Gastroesophageal sphincter (tissue), 4 donors: ENCODE measurements around the gene PSMD14. TPM values are rescaled to one million over a fixed set of nuclear protein-coding genes. Genes with fewer than 3 reads are reported as not detected.

ENCODE experiments used
- ATAC-seq: fragments of 150-250 bp; one replicate; pipeline ENCODE4 v1.9.1; 2016; ENCODE audit warnings: mild to moderate bottlenecking, moderate library complexity
- H3K27ac ChIP-seq, 4 donors: fragments of 200-600 bp; sonication (generic) in 3 of 4; 1 replicate in 3 of 4; 2 replicates in 1 of 4; pipeline ENCODE4 v1.5.1; 2016 to 2019
- H3K27me3 ChIP-seq: fragments of 200-600 bp; sonication (generic); one replicate; pipeline ENCODE4 v1.5.1; 2019
- H3K36me3 ChIP-seq, 2 donors: fragments of 200-600 bp; sonication (generic); one replicate each; pipeline ENCODE4 v1.5.1; 2019; ENCODE audit warnings: control low read depth in 1 of 2
- H3K4me1 ChIP-seq, 3 donors: fragments of 200-600 bp; sonication (generic); 1 replicate in 2 of 3; 2 replicates in 1 of 3; pipeline ENCODE4 v1.5.1; 2016 to 2019; ENCODE audit warnings: control low read depth in 2 of 3
- H3K4me3 ChIP-seq, 2 donors: fragments of 200-600 bp; sonication (generic); one replicate each; pipeline ENCODE4 v1.5.1; 2019; ENCODE audit warnings: mild to moderate bottlenecking in 1 of 2, moderate library complexity in 1 of 2
- H3K9me3 ChIP-seq, 3 donors: fragments of 200-600 bp; sonication (generic); one replicate each; pipeline ENCODE4 v1.5.1; 2017 to 2019; ENCODE audit warnings: control low read depth in 2 of 3
- EP300 ChIP-seq: sonication (generic); formaldehyde crosslinking; IDR thresholded peaks from one replicate; pipeline ENCODE4 v1.6.1; 2017; ENCODE audit warnings: antibody characterized with exemption, mild to moderate bottlenecking
- POLR2A ChIP-seq, 2 donors: fragments of 450-650 bp; IDR thresholded peaks; one replicate each; pipeline ENCODE4 v1.6.1; 2017; ENCODE audit warnings: antibody characterized with exemption in 2 of 2, mild to moderate bottlenecking in 2 of 2, moderate library complexity in 1 of 2
- POLR2AphosphoS5 ChIP-seq: sonication (generic); formaldehyde crosslinking; IDR thresholded peaks from one replicate; pipeline ENCODE4 v1.6.1; 2017; ENCODE audit warnings: antibody characterized with exemption
- WGBS, 2 donors: methylation state at CpG; one replicate each; pipeline ENCODE4 v1.1.5; 2018; ENCODE audit warnings: low coverage in 1 of 2; 5-methylcytosine and 5-hydroxymethylcytosine counted together
- total RNA-seq, 4 donors: library from RNA; depleted of rRNA; stranded (reverse); fragments of >200 nt; gene quantifications; one replicate each; pipeline ENCODE4 v1.1.0, GENCODE V29; 2016
- TF ChIP-seq, protein P1 (sequence below), 4 experiments: fragments of 200-600 bp in 2 of 4; fragments of 450-650 bp in 2 of 4; sonication (generic) in 1 of 4; IDR thresholded peaks; one replicate each; pipeline ENCODE4 v1.5.1; 2017 to 2019; ENCODE audit warnings: antibody characterized with exemption in 4 of 4, mild to moderate bottlenecking in 2 of 4, moderate library complexity in 2 of 4

PSMD14 gene
- total RNA-seq, 4 donors from 2014 or later, result 32.3 to 46.1 (median 35.6) TPM

DNA sequence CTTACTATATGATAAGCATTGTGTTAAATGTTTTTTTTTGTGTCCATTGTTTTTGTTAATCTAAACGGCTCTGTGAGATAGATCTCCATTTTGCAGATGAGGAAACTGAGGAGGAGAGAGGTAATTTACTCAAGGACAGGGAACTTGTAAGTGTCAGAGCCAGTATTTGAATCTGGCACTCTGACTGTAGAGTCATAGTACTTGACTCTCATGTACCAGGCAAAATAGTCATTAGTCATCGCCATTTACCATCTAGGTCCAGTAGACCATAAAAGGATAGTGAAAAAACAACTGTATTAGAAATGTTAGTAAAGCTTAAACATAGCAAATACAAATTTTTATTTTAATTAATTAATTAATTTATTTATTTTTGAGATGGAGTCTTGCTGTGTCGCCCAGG lies 4.8 kb downstream of the PSMD14 start:
- ATAC-seq, result no peak
- H3K27ac ChIP-seq, result no peak overlapping the region
- H3K27me3 ChIP-seq, result no peaks in the 10 kb centered on the region
- H3K4me3 ChIP-seq, result no peak overlapping the region
- no peaks in the 10 kb centered on the region for H3K36me3 ChIP-seq
- no peaks in the 10 kb centered on the region for H3K9me3 ChIP-seq
- 94% methylated on average over 2 to 3 of the region's 3 CpGs for WGBS, 2 donors
- peaks cover 0 to 17% (median 6%) of the 10 kb centered on the region in 3 donors for H3K4me1 ChIP-seq
- TF ChIP-seq POLR2A (IDR thresholded peaks at IDR 0.05), result no peak
- TF ChIP-seq, protein P1, sequence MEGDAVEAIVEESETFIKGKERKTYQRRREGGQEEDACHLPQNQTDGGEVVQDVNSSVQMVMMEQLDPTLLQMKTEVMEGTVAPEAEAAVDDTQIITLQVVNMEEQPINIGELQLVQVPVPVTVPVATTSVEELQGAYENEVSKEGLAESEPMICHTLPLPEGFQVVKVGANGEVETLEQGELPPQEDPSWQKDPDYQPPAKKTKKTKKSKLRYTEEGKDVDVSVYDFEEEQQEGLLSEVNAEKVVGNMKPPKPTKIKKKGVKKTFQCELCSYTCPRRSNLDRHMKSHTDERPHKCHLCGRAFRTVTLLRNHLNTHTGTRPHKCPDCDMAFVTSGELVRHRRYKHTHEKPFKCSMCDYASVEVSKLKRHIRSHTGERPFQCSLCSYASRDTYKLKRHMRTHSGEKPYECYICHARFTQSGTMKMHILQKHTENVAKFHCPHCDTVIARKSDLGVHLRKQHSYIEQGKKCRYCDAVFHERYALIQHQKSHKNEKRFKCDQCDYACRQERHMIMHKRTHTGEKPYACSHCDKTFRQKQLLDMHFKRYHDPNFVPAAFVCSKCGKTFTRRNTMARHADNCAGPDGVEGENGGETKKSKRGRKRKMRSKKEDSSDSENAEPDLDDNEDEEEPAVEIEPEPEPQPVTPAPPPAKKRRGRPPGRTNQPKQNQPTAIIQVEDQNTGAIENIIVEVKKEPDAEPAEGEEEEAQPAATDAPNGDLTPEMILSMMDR (IDR thresholded peaks at IDR 0.05), result no peak
- TF ChIP-seq EP300, result no peak
- no peak for TF ChIP-seq POLR2AphosphoS5

DNA sequence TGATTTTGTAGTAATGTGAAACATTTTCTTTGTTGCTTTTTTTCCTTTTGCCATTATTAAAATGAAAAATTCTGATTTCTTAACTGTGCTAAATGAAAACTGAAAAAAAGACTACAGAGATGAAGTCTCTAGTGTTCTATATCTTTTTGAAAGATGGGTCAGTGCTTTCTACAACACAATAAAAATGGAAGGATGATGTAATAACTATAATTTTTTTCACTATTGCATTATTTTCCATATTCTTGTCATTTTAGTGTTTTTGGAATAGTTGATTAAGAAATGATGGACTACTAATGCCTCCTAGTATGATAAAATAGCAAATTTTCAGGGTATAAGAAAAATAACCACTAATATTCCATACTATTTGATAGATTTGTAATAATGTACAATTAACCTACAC lies 7.2 kb downstream of the PSMD14 start:
- TF ChIP-seq, protein P1 (IDR thresholded peaks at IDR 0.05), result no peak
- TF ChIP-seq POLR2A (IDR thresholded peaks at IDR 0.05) (no peak), EP300 (no peak), POLR2AphosphoS5 (no peak)
- no peak overlapping the region for H3K27ac ChIP-seq
- no peak for ATAC-seq

DNA sequence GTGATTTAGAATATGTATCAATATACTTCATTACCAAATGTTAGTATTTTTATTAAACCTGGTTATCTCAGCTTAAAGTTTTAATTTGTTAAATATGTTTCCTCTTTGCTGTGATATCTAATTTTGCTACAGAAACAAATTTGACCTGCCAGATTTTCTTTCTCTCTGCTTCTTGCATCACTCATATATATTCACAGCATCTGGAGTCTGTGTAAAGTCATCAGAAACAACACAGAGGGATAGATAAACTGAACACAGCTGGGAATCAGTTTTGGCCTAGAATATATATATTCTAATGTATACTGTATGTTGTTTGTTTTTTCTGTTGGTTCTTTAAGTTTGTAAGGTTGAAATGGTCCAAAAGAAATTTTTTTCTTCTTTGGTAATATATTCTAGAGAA lies 8.5 kb downstream of the PSMD14 start:
- Histone ChIP-seq H3K27ac (no peak overlapping the region), H3K9me3 (no peaks in the 10 kb centered on the region), H3K36me3 (peaks cover 0 to 3% of the 10 kb centered on the region in 2 donors), H3K4me3 (no peak overlapping the region), H3K27me3 (no peaks in the 10 kb centered on the region), H3K4me1 (no peaks in the 10 kb centered on the region)
- no peak for TF ChIP-seq POLR2A (IDR thresholded peaks at IDR 0.05)
- TF ChIP-seq POLR2AphosphoS5, result no peak
- no peak for TF ChIP-seq EP300
- TF ChIP-seq, protein P1 (IDR thresholded peaks at IDR 0.05), result no peak
- no peak for ATAC-seq

More for the DNA sequence above, 7.2 kb downstream of the PSMD14 start:
- Histone ChIP-seq H3K9me3 (no peaks in the 10 kb centered on the region), H3K4me1 (no peaks in the 10 kb centered on the region), H3K36me3 (no peaks in the 10 kb centered on the region), H3K27me3 (no peaks in the 10 kb centered on the region), H3K4me3 (no peak overlapping the region)

DNA sequence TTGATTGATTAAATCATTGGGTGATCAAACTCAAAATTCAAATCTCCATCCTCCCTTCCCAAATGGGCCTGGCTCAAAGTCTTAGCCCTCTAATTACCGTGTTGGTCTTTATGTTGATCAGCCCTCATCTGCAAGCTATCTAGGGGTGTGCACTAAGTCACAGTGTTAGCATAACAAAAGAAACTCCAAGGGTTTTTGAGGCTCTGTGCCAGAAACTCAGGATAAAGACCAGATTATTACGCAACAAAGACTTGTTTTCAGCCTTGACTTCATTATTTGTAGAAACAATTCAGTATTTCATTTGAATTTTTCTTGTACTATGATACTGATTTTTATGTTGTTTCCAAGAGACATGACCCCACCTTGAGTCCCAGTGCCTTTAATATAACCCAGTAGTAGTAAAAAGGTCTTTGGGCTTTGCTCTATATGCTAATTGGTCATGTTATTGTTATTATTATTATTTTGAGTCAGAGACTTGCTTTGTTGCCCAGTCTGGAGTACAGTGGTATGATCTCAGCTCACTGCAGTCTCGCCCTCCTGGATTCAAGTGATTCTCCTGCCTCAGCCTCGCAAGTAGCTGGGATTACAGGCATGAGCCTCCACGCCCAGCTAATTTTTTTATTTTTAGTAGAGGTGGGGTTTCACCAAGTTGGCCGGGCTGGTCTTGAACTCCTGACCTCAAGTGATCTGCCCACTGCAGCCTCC lies 13.9 kb downstream of the PSMD14 start:
- Histone ChIP-seq H3K27ac (no peak overlapping the region), H3K27me3 (no peaks in the 10 kb centered on the region), H3K9me3 (no peaks in the 10 kb centered on the region), H3K36me3 (peaks cover 0 to 16% of the 10 kb centered on the region in 2 donors), H3K4me1 (peaks cover 0 to 5% (median 0%) of the 10 kb centered on the region in 3 donors), H3K4me3 (no peak overlapping the region)
- no peak for ATAC-seq
- WGBS, 2 donors, result 85 to 91% methylated on average over 4 to 5 of the region's 6 CpGs
- TF ChIP-seq EP300, result no peak
- TF ChIP-seq, protein P1 (IDR thresholded peaks at IDR 0.05), result no peak
- no peak for TF ChIP-seq POLR2AphosphoS5
- TF ChIP-seq POLR2A (IDR thresholded peaks at IDR 0.05), result no peak

DNA sequence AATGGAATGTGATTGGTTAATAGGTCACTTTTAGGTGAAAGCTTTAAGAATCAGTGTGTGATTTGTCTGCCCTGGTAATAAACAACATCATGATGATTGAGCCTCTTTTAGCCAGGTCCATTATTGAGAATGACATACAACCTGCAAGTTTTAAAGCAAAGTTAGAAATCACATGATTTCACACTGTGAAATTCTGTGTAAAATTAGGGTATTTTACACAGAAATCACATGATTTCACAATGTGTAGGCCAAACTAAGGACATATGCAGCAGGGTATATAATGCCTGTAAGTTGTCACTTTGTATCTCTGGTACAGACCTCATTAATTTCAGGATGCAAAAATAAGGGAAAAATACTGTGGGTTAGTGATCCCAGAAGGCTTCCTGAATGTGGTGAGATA lies 16.7 kb downstream of the PSMD14 start:
- Histone ChIP-seq H3K9me3 (no peaks in the 10 kb centered on the region), H3K27me3 (no peaks in the 10 kb centered on the region), H3K4me1 (peaks cover 0 to 5% (median 0%) of the 10 kb centered on the region in 3 donors), H3K4me3 (no peak overlapping the region), H3K36me3 (peaks cover 0 to 16% of the 10 kb centered on the region in 2 donors), H3K27ac (no peak overlapping the region)
- TF ChIP-seq EP300 (no peak), POLR2A (IDR thresholded peaks at IDR 0.05) (no peak), POLR2AphosphoS5 (no peak)
- TF ChIP-seq, protein P1 (IDR thresholded peaks at IDR 0.05), result no peak
- no peak for ATAC-seq
